Mesothelial cell of epicardium (in vitro differentiated cells): Measurements from ENCODE around the gene MCM5. TPM values are rescaled to one million over a fixed set of nuclear protein-coding genes. Genes with fewer than 3 reads are reported as not detected.

Experiments
- DNase-seq, 2 experiments: peaks; one replicate each; pipeline ENCODE4 v3.0.0; 2021; ENCODE audit warnings: low spot score in 2 of 2; ENCODE audit not compliant: unreplicated experiment in 2 of 2
- H3K27ac Mint-ChIP-seq: 2 replicates; pipeline ENCODE4 v1.8.0; 2021; ENCODE audit warnings: mixed read lengths
- H3K27me3 Mint-ChIP-seq: 2 replicates; pipeline ENCODE4 v1.8.0; 2021; ENCODE audit warnings: low read depth, mixed read lengths
- H3K36me3 Mint-ChIP-seq: 2 replicates; pipeline ENCODE4 v1.8.0; 2021; ENCODE audit warnings: mixed read lengths
- H3K4me1 Mint-ChIP-seq: 2 replicates; pipeline ENCODE4 v1.8.0; 2021; ENCODE audit warnings: mixed read lengths
- H3K4me3 Mint-ChIP-seq: 2 replicates; pipeline ENCODE4 v1.8.0; 2021; ENCODE audit warnings: mild to moderate bottlenecking, moderate library complexity, mixed read lengths
- H3K9me3 Mint-ChIP-seq: 2 replicates; pipeline ENCODE4 v1.8.0; 2021; ENCODE audit warnings: mixed read lengths
- CTCF ChIP-seq: fragments of 200-600 bp; sonication (generic); IDR thresholded peaks from one replicate; pipeline ENCODE4 v1.5.0; 2021; ENCODE audit warnings: antibody characterized with exemption; ENCODE audit not compliant: unreplicated experiment
- total RNA-seq: library from RNA; stranded (reverse); gene quantifications from 3 replicates; pipeline ENCODE4 v1.2.1, GENCODE V29; 2021

The MCM5 gene
- total RNA-seq, 1 donor from 2014 or later: 59.7 TPM

- no peaks in the 10 kb centered on the region for H3K9me3 Mint-ChIP-seq
- no peak for TF ChIP-seq CTCF
- H3K27me3 Mint-ChIP-seq: no peaks in the 10 kb centered on the region
- no peak overlapping the region for H3K4me3 Mint-ChIP-seq
- no peak for DNase-seq
- no peak overlapping the region for H3K27ac Mint-ChIP-seq
- no peaks in the 10 kb centered on the region for H3K36me3 Mint-ChIP-seq
- peaks cover 8% of the 10 kb centered on the region for H3K4me1 Mint-ChIP-seq
Observed at GRCh38 chr22:35443338-35443737, 43.4 kb downstream of the MCM5 start.

- DNase-seq: no peak
- TF ChIP-seq CTCF: no peak
- Mint-ChIP-seq H3K9me3 (no peaks in the 10 kb centered on the region), H3K4me3 (no peak overlapping the region), H3K27me3 (no peaks in the 10 kb centered on the region), H3K36me3 (no peaks in the 10 kb centered on the region), H3K27ac (no peak overlapping the region), H3K4me1 (peaks cover 9% of the 10 kb centered on the region)
Observed at GRCh38 chr22:35443790-35444684, 44.1 kb downstream of the MCM5 start.

- DNase-seq: no peak
- H3K27ac Mint-ChIP-seq: no peak overlapping the region
- H3K9me3 Mint-ChIP-seq: no peaks in the 10 kb centered on the region
- TF ChIP-seq CTCF: no peak
- no peaks in the 10 kb centered on the region for H3K36me3 Mint-ChIP-seq
- no peak overlapping the region for H3K4me3 Mint-ChIP-seq
- H3K4me1 Mint-ChIP-seq: peaks cover 9% of the 10 kb centered on the region
- no peaks in the 10 kb centered on the region for H3K27me3 Mint-ChIP-seq
Observed at GRCh38 chr22:35444685-35445399, 44.9 kb downstream of the MCM5 start.

GRCh38 chr22:35445933-35446332 lies 46.0 kb downstream of the MCM5 start:
- H3K4me3 Mint-ChIP-seq: no peak overlapping the region
- TF ChIP-seq CTCF: no peak
- no peaks in the 10 kb centered on the region for H3K27me3 Mint-ChIP-seq
- no peaks in the 10 kb centered on the region for H3K36me3 Mint-ChIP-seq
- peaks cover 9% of the 10 kb centered on the region for H3K4me1 Mint-ChIP-seq
- no peaks in the 10 kb centered on the region for H3K9me3 Mint-ChIP-seq
- H3K27ac Mint-ChIP-seq: no peak overlapping the region
- DNase-seq: no peak

GRCh38 chr22:35446365-35446764 lies 46.4 kb downstream of the MCM5 start:
- Mint-ChIP-seq H3K27ac (no peak overlapping the region), H3K4me1 (peaks cover 9% of the 10 kb centered on the region), H3K9me3 (no peaks in the 10 kb centered on the region), H3K36me3 (no peaks in the 10 kb centered on the region), H3K27me3 (no peaks in the 10 kb centered on the region), H3K4me3 (no peak overlapping the region)
- DNase-seq: no peak
- no peak for TF ChIP-seq CTCF
